Ascending aorta (tissue), 2 donors: ENCODE data around the gene NSD2. TPM values are rescaled to one million over a fixed set of nuclear protein-coding genes. Genes with fewer than 3 reads are reported as not detected.

Experiments
- DNase-seq, 2 donors: peaks; one replicate each; pipeline ENCODE4 v3.0.0-alpha.2; 2019; ENCODE audit warnings: low spot score in 2 of 2
- H3K27ac ChIP-seq, 2 donors: fragments of 200-600 bp; sonication (generic); one replicate each; pipeline ENCODE4 v1.5.1; 2016 to 2017; ENCODE audit warnings: mild to moderate bottlenecking in 1 of 2
- H3K27me3 ChIP-seq: fragments of 200-600 bp; sonication (generic); one replicate; pipeline ENCODE4 v1.5.1; 2017
- H3K36me3 ChIP-seq, 2 donors: fragments of 200-600 bp; sonication (generic); one replicate each; pipeline ENCODE4 v1.5.1; 2016
- H3K4me1 ChIP-seq, 2 donors: fragments of 200-600 bp; sonication (generic); one replicate each; pipeline ENCODE4 v1.5.1; 2016 to 2017; ENCODE audit warnings: mild to moderate bottlenecking in 1 of 2
- H3K4me3 ChIP-seq, 2 donors: fragments of 200-600 bp; sonication (generic); one replicate each; pipeline ENCODE4 v1.5.1; 2016 to 2017; ENCODE audit warnings: mild to moderate bottlenecking in 1 of 2
- H3K9me3 ChIP-seq, 2 donors: fragments of 200-600 bp; sonication (generic); one replicate each; pipeline ENCODE4 v1.5.1; 2016
- CTCF ChIP-seq, 3 experiments: fragments of 200-600 bp in 2 of 3; fragments of 450-650 bp in 1 of 3; sonication (generic) in 2 of 3; IDR thresholded peaks; one replicate each; pipeline ENCODE4 v1.5.1; 2016 to 2019; ENCODE audit warnings: antibody characterized with exemption in 3 of 3, mild to moderate bottlenecking in 1 of 3, moderate library complexity in 1 of 3
- intact Hi-C: fragments of 100-400 bp; cut with DNase I; formaldehyde crosslinking; loops from one replicate; pipeline ENCODE4 v1.15.1; 2023
- total RNA-seq: library from RNA; depleted of rRNA; stranded (reverse); fragments of >200 nt; gene quantifications from one replicate; pipeline ENCODE4 v1.1.0, GENCODE V29; 2016

NSD2 gene
- total RNA-seq, 1 donor from 2014 or later = 19.9 TPM

- no peak overlapping the region for H3K27ac ChIP-seq
- H3K27me3 ChIP-seq = no peaks in the 10 kb centered on the region
- peaks cover 8 to 29% of the 10 kb centered on the region in 2 donors for H3K36me3 ChIP-seq
- no peak for TF ChIP-seq CTCF (IDR thresholded peaks at IDR 0.05)
- no peak for DNase-seq
- intact Hi-C loops = no loop called here
- no peak overlapping the region for H3K4me3 ChIP-seq
- H3K4me1 ChIP-seq = no peaks in the 10 kb centered on the region
- no peaks in the 10 kb centered on the region for H3K9me3 ChIP-seq
These were observed 79.2 kb downstream of the NSD2 start for GRCh38 chr4:1950369-1950768.

GRCh38 chr4:1952058-1952700, 81.0 kb downstream of the NSD2 start:
- no peak for TF ChIP-seq CTCF (IDR thresholded peaks at IDR 0.05)
- H3K4me1 ChIP-seq = no peaks in the 10 kb centered on the region
- H3K36me3 ChIP-seq = peaks cover 15 to 41% of the 10 kb centered on the region in 2 donors
- intact Hi-C loops = no loop called here
- H3K27me3 ChIP-seq = no peaks in the 10 kb centered on the region
- no peaks in the 10 kb centered on the region for H3K9me3 ChIP-seq
- H3K27ac ChIP-seq = no peak overlapping the region
- H3K4me3 ChIP-seq = no peak overlapping the region
- DNase-seq = no peak

- H3K27ac ChIP-seq = no peak overlapping the region
- peaks cover 15 to 43% of the 10 kb centered on the region in 2 donors for H3K36me3 ChIP-seq
- no peaks in the 10 kb centered on the region for H3K27me3 ChIP-seq
- no peak overlapping the region for H3K4me3 ChIP-seq
- H3K4me1 ChIP-seq = no peaks in the 10 kb centered on the region
- intact Hi-C loops = no loop called here
- H3K9me3 ChIP-seq = no peaks in the 10 kb centered on the region
- no peak for DNase-seq
- no peak for TF ChIP-seq CTCF (IDR thresholded peaks at IDR 0.05)
These were observed 81.5 kb downstream of the NSD2 start for GRCh38 chr4:1952719-1953118.

- no peaks in the 10 kb centered on the region for H3K9me3 ChIP-seq
- H3K27me3 ChIP-seq = no peaks in the 10 kb centered on the region
- TF ChIP-seq CTCF (IDR thresholded peaks at IDR 0.05) = no peak
- H3K4me1 ChIP-seq = no peaks in the 10 kb centered on the region
- peaks cover 21 to 49% of the 10 kb centered on the region in 2 donors for H3K36me3 ChIP-seq
- intact Hi-C loops = no loop called here
- no peak overlapping the region for H3K27ac ChIP-seq
- no peak overlapping the region for H3K4me3 ChIP-seq
- DNase-seq = no peak
These were observed 82.1 kb downstream of the NSD2 start for GRCh38 chr4:1953335-1953734.

GRCh38 chr4:1956631-1957030, 85.4 kb downstream of the NSD2 start:
- Histone ChIP-seq H3K9me3 (no peaks in the 10 kb centered on the region), H3K36me3 (peaks cover 45 to 81% of the 10 kb centered on the region in 2 donors), H3K27me3 (no peaks in the 10 kb centered on the region), H3K4me3 (no peak overlapping the region), H3K27ac (no peak overlapping the region), H3K4me1 (no peaks in the 10 kb centered on the region)
- no peak for TF ChIP-seq CTCF (IDR thresholded peaks at IDR 0.05)
- DNase-seq = no peak
- intact Hi-C loops = no loop called here
